GM12873 (cell line): Measurements from ENCODE around the gene KCNIP2.

Source experiments
- TF ChIP-seq, protein P1 (sequence below): IDR thresholded peaks from 2 replicates; pipeline ENCODE4 v1.5.1; 2012; ENCODE audit warnings: low read depth, mild to moderate bottlenecking, moderate library complexity, low read length, control low read depth; ENCODE audit not compliant: insufficient read depth; ENCODE audit errors: missing control alignments

Gene KCNIP2

GRCh38 chr10:101818872-101819633 lies 24.5 kb downstream of the KCNIP2 start:
- TF ChIP-seq, protein P1, sequence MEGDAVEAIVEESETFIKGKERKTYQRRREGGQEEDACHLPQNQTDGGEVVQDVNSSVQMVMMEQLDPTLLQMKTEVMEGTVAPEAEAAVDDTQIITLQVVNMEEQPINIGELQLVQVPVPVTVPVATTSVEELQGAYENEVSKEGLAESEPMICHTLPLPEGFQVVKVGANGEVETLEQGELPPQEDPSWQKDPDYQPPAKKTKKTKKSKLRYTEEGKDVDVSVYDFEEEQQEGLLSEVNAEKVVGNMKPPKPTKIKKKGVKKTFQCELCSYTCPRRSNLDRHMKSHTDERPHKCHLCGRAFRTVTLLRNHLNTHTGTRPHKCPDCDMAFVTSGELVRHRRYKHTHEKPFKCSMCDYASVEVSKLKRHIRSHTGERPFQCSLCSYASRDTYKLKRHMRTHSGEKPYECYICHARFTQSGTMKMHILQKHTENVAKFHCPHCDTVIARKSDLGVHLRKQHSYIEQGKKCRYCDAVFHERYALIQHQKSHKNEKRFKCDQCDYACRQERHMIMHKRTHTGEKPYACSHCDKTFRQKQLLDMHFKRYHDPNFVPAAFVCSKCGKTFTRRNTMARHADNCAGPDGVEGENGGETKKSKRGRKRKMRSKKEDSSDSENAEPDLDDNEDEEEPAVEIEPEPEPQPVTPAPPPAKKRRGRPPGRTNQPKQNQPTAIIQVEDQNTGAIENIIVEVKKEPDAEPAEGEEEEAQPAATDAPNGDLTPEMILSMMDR = no peak

DNA sequence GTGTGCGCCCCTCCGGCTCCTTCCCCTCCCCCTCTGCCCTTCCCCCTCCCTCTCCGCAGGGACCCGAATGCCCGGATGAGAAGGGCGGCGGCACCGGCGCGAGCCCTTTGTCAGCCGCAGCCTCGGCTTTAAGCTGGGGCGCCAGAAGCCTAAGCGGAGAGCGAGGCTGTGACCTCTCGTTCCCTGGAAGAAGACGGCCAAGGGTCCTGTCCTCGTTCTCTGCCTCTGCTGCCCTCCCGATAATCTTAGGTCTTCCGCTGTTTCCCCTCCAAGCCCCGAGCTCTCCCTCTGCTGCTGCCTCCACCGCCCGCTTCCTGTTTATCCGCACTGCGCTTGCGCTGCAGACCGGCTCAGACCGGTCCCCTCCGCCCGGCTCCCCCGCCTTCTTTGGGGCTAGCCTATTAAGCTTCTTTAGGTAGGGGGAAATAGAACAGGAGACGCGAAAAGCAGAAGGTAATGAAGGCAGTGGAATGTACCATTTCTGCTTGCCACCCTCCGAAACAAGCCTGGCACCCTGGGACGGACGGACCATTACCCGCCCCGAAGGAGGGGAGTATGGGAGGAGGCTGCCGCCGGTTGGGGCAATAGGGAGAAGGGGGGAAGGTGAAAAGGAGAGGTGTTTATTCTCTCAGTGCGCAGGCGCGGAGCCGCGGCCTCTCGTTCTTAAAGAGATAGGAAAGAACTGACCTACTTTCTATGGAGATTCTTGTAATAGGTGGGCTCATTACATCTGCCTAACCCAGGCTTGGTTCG lies 25.3 kb downstream of the KCNIP2 start, which contains the start of gene OGA:
Gene OGA, minus strand, starts transcription at position 326 of the 753 bp plus-strand sequence. CDS start 422 bp downstream, outside the sequence.
- TF ChIP-seq, protein P1 = no peak

GRCh38 chr10:101817337-101818118 lies 26.1 kb downstream of the KCNIP2 start:
- TF ChIP-seq, protein P1 = no peak

DNA sequence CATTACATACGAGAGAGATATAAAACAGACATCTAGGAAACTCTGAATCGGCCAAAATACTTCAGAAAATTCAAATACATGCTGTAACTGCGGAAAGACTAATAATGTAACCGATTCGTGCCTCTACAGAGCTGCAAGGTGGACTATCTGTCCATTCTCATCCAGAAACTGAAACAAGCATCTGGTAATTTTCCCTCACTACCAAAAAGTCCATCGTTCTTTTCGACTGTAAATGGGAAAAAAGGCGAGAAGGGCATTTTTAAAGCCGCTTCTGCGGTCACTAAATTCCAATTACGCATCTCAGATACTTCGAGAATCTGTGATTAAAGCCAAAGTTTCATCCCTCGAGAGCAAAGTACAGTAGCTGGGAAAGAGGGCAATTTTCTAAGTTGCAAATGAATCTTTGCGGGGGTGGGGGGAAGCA lies 26.7 kb downstream of the KCNIP2 start:
- TF ChIP-seq, protein P1 = no peak

- TF ChIP-seq, protein P1 = no peak
These were observed 27.2 kb downstream of the KCNIP2 start for GRCh38 chr10:101816376-101816775.

GRCh38 chr10:101814466-101815071 lies 29.0 kb downstream of the KCNIP2 start:
- TF ChIP-seq, protein P1 = no peak
